Skeletal muscle cell (primary cell): ENCODE results near the gene ADRM1.

Experiments
- DNase-seq: peaks from one replicate; pipeline ENCODE4 v3.0.0-alpha.2; 2010; ENCODE audit warnings: low read depth
- H3K4me3 ChIP-seq: 2 replicates; pipeline ENCODE4 v1.5.1; 2011; ENCODE audit warnings: low read depth, mild to moderate bottlenecking, control low read depth, low read length, moderate library complexity

Gene ADRM1

DNA sequence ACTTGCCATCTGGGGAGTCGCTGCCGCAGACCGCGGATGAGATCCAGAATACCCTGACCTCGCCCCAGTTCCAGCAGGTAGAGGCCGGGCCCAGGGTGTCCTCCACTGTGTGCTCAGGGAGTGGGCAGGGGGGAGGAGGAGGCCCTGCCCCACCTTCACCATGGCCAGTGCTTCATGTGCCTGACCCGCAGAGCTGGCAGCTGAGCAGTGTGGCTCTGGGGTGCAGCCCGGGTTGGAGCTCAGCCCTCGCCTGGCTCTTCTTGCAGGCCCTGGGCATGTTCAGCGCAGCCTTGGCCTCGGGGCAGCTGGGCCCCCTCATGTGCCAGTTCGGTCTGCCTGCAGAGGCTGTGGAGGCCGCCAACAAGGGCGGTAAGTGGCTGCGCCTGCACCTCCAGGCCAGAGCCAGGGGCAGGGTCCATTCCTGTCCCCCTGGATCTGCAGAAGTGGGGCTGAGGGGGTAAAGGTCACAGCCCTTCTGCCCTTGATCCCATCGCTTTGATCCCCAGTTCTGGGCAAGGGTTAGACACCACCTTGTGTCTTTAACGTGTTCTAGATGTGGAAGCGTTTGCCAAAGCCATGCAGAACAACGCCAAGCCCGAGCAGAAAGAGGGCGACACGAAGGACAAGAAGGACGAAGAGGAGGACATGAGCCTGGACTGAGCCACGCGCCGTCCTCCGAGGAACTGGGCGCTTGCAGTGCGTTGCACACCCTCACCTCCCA lies 5.5 kb downstream of the ADRM1 start:
- DNase-seq: no peak
- H3K4me3 ChIP-seq: no peak overlapping the region

DNA sequence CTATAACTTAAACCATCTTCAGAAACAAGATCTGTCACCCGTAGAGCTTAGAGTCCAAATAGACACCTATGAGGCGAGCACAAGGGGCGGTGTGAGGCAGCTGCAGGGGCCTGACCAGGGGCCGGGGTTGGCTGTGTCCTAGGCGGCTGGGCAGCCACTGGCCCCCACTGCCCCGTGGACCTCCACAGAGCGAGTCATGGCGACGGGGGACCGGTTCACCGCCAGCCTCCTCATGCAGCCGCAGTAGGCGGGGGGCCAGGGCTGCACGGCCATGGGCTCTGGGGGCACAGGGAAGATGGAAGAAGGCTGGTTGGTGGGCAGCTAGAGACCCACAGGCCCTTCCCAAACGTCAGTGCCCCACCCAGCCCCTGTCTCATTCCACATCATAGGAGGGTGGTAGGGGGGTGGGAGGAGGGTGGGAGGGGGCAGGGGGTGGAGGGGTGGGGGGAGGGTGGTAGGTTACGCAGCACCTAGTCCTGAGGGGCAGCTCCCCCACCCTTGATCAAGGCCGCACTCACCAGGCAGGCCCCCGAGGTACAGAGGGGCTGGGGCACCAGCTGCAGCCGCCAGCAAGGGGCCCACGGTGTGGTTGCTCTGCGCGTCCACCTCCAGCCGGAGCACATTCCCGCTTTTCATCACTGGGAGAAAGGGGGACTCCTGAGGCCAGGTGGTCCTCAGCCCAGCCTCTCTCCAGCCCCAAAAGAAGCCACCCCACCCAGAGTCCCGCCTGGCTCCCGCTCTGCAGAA lies 6.6 kb downstream of the ADRM1 start:
- no peak for DNase-seq
- H3K4me3 ChIP-seq: no peak overlapping the region

DNA sequence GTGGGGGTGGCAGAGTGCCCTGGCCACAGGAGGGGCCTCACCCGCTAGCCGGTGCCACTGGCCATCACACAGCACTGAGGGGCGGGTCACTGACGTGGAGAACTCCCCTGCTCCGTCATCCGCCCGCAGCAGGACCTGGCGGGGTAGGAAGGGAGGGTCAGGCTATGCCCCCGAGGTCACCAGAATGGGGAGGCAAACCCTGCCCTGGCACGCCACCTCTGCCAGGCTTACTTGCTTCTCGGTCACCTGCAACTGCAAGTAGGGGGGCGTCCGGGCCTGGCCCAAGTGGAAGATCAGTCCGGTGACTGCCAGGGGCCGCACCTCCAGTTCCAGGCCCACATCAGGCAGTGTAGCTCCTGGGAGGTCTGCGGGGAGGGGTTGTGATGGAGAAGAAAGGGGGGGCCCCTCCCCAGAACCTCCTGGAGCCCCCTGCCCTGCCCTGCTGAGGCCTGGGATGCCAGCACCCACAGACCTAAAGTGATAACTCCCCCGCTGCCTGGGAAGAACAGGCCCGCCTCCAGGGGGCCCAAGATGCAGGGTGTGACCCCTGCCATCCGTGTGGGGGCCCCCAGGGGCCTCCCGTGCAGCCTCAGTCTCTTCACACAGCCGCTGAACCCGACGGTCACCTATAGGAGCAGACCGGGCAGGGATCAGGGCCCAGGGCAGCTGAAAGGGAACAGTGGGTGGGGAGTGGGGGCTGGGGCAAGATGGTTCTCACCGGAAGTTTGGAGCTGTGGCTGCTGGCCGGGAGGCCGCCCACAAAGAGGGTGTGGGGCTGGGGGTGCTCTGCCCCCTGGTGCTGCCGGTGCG lies 7.4 kb downstream of the ADRM1 start:
- no peak overlapping the region for H3K4me3 ChIP-seq
- no peak for DNase-seq

- no peak for DNase-seq
- H3K4me3 ChIP-seq: no peak overlapping the region
Measured at GRCh38 chr20:62310757-62311121, 7.9 kb downstream of the ADRM1 start.

DNA sequence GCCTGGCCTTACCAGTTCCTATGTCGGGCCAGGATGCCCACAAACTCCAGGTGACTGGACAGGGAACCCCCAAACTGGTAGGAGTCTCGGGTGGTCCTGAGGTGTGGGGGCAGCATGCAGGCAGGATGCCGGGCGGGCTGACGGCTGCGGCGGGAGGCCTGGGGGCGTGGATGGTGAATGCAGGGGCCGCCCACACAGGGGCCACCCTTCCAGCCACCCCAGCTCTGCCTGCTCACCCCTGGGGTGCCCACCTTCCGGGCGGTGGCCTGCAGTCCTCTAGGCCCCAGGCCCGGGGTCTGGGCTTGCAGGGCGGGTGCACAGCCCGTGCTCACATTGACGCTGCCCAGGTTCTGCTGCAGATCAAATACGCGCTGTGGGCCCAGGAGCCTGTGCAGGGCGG lies 8.4 kb downstream of the ADRM1 start:
- H3K4me3 ChIP-seq: no peak overlapping the region

GRCh38 chr20:62311832-62312661 lies 9.2 kb downstream of the ADRM1 start:
- H3K4me3 ChIP-seq: no peak overlapping the region
- DNase-seq: no peak

More for the DNA sequence above, 8.4 kb downstream of the ADRM1 start:
- no peak for DNase-seq

GRCh38 chr20:62312662-62312977 lies 9.8 kb downstream of the ADRM1 start:
- no peak for DNase-seq
- H3K4me3 ChIP-seq: no peak overlapping the region

- DNase-seq: no peak
- H3K4me3 ChIP-seq: no peak overlapping the region
Measured at GRCh38 chr20:62313021-62313420, 10.2 kb downstream of the ADRM1 start.

DNA sequence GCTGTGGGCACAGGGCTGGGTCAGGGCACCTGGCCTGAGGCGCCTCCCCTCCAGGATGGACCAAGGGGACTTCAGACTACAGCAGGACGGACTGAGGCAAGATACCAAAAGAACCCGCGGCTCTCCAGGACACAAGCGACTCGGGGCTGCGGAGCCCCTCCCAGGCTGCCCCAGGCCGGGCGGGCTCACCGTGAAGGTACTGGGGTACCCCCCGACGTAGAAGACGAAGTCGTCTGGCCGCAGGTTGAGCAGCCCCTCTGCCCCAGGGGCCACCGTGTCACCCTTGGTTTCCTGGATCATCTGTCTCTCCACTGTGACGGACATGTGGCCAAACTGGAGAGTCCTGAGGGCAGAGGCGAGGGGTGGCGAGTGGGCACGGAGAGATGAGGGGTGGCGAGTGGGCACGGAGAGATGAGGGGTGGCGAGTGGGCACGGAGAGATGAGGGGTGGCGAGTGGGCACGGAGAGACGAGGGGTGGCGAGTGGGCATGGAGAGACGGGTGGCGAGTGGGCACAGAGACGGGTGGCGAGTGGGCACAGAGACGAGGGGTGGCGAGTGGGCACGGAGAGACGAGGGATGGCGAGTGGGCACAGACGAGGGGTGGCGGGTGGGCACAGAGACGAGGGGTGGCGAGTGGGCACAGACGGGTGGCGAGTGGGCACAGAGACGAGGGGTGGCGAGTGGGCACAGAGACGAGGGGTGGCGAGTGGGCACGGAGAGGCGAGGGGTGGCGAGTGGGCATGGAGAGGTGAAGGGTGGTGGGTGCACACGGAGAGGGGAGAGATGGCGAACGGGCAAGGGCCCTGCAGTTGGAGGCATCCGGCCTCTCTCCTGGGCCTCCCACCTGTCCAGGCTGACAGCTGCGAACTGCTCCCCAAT lies 10.9 kb downstream of the ADRM1 start:
- no peak for DNase-seq
- no peak overlapping the region for H3K4me3 ChIP-seq

DNA sequence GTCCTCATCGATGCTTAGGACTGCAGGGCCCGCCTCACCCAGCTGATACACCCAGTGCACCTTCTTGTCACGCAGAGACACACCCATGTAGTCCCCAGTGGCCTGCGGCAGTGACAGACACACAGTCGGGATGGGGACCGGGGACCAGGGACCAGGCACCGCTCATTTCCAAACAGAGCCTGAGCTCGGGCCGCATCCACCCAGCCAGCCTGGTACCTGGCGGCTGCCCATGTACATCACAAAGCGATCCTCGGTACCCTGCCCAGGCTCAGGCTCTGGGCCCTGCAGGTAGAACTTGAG lies 11.5 kb downstream of the ADRM1 start:
- no peak overlapping the region for H3K4me3 ChIP-seq
- no peak for DNase-seq

GRCh38 chr20:62314711-62315302 lies 12.0 kb downstream of the ADRM1 start:
- no peak overlapping the region for H3K4me3 ChIP-seq
- DNase-seq: no peak

DNA sequence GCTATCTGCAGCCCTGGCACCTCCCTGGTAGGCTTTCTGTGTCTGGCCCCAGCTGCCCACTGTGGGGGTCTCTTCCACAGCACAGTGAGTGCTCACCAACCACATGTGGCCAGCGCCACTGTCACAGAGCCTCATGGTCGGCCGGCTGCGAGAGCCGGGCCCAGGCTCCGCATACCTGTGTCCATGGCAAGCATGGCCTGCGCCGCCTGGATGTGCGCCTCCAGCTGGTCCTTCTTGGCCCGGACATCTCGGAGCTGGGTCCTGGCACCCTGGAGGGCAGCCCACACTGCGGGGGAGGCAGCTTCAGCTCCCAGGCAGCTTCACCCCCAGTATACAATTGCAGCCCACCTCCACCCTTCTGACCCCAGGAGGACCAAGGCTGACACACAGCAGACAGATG lies 13.0 kb downstream of the ADRM1 start:
- DNase-seq: no peak
- H3K4me3 ChIP-seq: no peak overlapping the region

DNA sequence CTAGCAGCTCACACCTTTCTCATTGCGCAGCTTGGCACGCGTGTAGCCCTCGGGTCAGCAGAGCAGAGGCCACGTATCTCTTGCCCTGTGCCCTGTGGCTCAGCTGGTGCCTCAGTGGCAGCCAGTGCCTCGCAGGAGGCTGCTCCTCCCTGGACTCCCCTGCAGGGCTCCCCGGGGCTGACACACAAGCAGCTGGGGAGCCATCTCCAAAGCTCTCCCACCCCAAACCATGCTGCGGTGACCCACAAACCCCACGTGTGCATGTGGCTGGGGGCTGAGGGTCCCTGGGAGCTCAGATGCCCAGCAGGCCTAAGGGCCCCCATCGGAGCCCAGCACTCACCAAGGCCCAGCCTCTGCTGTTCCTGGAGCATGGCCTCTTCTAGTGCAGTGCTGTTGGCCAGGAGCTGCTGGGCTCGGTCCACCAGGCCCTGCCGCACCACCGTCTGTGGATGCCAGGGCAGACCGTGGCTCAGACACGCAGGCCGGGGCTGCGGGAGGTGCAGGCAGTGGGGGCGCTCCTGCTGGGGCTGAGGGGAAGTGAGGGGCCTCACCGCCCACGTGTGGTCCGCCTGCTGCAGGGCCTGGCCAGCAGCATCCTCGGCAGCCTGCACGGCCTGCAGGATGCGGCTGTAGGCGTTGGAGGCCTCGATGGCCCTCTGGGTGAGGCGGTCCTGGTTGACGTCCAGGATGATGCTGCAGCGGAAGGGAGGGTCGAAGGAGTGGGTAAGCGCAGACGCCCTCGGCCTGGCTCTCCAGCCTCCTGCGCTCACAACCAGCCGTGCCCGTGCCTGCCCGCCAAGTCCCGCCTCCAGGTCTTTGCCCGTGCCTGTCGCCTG lies 13.8 kb downstream of the ADRM1 start:
- H3K4me3 ChIP-seq: no peak overlapping the region
- no peak for DNase-seq

- no peak for DNase-seq
- no peak overlapping the region for H3K4me3 ChIP-seq
Measured at GRCh38 chr20:62317167-62317655, 14.4 kb downstream of the ADRM1 start.

DNA sequence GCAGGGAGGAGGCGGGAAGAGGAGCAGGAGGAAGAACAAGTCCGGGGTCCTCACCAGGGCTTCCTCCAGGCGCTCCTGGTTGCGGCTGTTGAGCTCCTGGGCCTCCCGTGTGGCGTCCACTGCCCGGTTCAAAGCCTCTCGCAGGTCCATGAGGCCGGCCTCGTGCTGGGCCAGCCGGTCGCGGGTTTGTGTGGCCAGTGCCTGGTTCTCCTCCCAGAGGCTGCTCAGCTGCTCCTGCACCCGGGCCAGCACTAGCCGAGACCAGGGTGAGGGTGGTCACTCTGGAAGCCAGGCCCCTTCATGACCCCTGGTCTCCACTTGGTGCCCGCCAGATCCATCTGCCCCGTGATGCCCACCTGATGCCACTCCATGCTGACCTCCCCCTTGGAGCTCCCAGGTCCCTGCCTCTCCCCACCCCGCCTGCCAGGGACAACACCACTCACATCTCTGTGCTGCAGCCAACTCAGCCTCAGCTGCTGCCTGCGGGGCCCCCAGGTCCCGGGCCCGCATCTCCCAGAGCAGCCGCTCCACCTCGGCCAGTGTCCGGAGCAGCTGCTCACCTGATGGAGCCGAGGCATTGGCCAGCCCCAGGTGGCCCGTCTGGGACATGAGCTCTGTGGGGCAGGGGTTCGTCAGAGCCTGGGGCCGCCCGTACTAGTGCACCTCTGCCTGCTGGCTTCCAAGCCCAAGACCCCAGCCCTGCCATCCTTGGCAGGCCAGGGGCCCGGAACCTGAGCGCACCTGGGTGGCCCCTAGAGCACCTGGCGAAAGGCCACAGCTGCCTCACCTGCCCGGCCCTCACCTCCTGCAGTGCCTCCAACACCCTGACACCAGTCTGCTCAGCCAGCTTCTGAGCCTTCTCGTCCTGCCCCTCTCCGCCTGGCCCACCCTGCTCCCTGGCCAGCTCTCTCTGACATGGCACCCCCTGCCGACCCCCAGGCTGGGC lies 15.9 kb downstream of the ADRM1 start:
- DNase-seq: no peak
- H3K4me3 ChIP-seq: no peak overlapping the region

GRCh38 chr20:62319346-62319909 lies 16.6 kb downstream of the ADRM1 start:
- no peak overlapping the region for H3K4me3 ChIP-seq

More at GRCh38 chr20:62319346-62319909, 16.6 kb downstream of the ADRM1 start:
- no peak for DNase-seq
